Measurements from ENCODE around the gene UCK2.

Gene UCK2

DNA sequence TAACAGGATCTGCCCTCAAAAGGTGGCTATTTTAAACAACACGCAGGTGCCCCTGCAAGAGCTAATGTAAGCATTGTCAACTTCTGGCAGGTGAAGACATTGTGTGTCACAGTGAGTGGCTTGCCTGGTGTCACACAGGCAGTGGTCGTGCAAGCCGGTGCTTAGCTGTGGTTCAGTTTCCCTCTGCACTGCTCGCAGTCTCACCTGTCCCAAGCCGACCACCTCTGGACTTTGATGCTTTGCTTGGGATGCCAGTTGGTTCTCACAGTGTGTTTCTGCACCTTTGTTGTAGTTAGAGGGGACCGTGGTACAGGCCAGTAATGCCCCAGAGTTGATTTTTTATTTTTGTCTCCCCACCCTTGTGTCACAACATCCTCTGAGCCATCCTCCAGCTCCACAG lies 85.2 kb downstream of the UCK2 start:
- Histone ChIP-seq H3K4me2 (ENCODE audit: low read length) (no peak overlapping the region), H3K4me3 (ENCODE audit: low read length) (no peak overlapping the region), H3K79me2 (ENCODE audit: low read length) (no peaks in the 10 kb centered on the region), H3K9me3 (ENCODE audit: insufficient read depth, low read length) (no peaks in the 10 kb centered on the region), H3K36me3 (replicated peaks; ENCODE audit: low read depth, low read length) (peaks cover 21% of the 10 kb centered on the region), H3K27me3 (ENCODE audit: low read depth, low read length) (no peaks in the 10 kb centered on the region), H4K20me1 (ENCODE audit: insufficient read depth, low read length) (no peaks in the 10 kb centered on the region), H3K4me1 (ENCODE audit: low read length) (no peaks in the 10 kb centered on the region), H2AFZ (ENCODE audit: low read depth, low read length) (no peak overlapping the region), H3K27ac (ENCODE audit: low read length) (no peak overlapping the region), H3K9ac (ENCODE audit: low read length) (no peak overlapping the region)
- TF ChIP-seq, protein P1, sequence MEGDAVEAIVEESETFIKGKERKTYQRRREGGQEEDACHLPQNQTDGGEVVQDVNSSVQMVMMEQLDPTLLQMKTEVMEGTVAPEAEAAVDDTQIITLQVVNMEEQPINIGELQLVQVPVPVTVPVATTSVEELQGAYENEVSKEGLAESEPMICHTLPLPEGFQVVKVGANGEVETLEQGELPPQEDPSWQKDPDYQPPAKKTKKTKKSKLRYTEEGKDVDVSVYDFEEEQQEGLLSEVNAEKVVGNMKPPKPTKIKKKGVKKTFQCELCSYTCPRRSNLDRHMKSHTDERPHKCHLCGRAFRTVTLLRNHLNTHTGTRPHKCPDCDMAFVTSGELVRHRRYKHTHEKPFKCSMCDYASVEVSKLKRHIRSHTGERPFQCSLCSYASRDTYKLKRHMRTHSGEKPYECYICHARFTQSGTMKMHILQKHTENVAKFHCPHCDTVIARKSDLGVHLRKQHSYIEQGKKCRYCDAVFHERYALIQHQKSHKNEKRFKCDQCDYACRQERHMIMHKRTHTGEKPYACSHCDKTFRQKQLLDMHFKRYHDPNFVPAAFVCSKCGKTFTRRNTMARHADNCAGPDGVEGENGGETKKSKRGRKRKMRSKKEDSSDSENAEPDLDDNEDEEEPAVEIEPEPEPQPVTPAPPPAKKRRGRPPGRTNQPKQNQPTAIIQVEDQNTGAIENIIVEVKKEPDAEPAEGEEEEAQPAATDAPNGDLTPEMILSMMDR (IDR thresholded peaks at IDR 0.05; ENCODE audit: low read depth, low read length), result no peak
- TF ChIP-seq EZH2phosphoT487 (IDR thresholded peaks at IDR 0.05; ENCODE audit: low read depth), result no peak

DNA sequence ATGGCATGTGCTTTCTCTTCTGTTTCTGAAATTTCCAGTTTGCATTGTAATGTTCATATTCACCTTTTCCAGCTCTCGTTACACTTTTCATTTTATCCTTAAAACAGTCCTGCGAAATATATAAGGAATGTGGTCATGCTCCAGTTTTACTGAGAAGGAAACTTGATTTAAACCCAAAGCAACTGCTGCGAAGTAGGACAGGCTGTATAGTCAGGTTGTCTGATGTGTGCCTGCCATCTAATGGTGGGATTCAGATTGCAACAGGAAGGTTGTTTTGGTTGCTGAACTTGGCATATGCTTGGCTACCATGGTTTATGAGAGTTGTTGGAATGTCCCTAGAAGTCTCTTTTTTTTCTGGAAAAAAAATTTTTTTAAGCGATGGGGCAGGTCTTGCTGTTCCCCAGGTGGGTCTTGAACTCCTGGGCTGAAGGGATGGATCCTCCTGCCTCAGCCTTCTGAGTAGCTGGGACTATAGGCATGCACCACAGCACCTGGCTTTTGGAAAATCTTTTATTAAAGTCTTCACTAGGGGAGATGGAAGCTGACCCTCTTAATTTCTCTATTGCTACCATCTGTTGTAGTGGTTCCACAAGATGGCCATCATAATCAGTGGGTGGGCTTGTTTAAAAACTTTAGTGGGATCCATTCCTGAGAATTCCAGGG lies 86.9 kb downstream of the UCK2 start:
- no peak overlapping the region for H3K4me2 ChIP-seq (ENCODE audit: low read length)
- no peaks in the 10 kb centered on the region for H3K27me3 ChIP-seq (ENCODE audit: low read depth, low read length)
- no peak overlapping the region for H3K27ac ChIP-seq (ENCODE audit: low read length)
- no peak overlapping the region for H3K9ac ChIP-seq (ENCODE audit: low read length)
- no peak overlapping the region for H2AFZ ChIP-seq (ENCODE audit: low read depth, low read length)
- H3K9me3 ChIP-seq (ENCODE audit: insufficient read depth, low read length), result no peaks in the 10 kb centered on the region
- H4K20me1 ChIP-seq (ENCODE audit: insufficient read depth, low read length), result no peaks in the 10 kb centered on the region
- no peaks in the 10 kb centered on the region for H3K4me1 ChIP-seq (ENCODE audit: low read length)
- peaks cover 15% of the 10 kb centered on the region for H3K36me3 ChIP-seq (replicated peaks; ENCODE audit: low read depth, low read length)
- no peak for TF ChIP-seq EZH2phosphoT487 (IDR thresholded peaks at IDR 0.05; ENCODE audit: low read depth)
- TF ChIP-seq, protein P1 (IDR thresholded peaks at IDR 0.05; ENCODE audit: low read depth, low read length), result peak; percentile 99
- H3K79me2 ChIP-seq (ENCODE audit: low read length), result no peaks in the 10 kb centered on the region
- H3K4me3 ChIP-seq (ENCODE audit: low read length), result no peak overlapping the region

DNA sequence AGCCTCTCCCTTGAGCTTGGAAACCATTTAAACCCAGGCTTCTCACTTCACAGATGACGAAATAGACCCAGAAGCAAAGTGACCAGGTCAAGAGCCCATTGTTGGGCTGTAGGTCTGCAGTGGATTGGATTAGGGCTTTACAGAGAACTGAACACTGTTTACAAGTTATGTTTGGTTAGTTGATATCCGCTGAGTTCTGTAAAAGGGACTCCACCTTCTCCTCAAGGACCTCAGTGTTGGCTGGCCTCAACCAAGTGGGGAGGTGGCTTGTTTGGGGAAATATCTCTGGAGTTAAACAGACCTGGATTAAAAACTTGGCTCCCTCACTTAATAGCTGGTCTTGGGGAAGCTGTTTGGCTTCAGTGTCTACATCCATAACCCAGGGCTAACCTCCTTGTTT lies 88.1 kb downstream of the UCK2 start:
- no peak overlapping the region for H3K4me3 ChIP-seq (ENCODE audit: low read length)

DNA sequence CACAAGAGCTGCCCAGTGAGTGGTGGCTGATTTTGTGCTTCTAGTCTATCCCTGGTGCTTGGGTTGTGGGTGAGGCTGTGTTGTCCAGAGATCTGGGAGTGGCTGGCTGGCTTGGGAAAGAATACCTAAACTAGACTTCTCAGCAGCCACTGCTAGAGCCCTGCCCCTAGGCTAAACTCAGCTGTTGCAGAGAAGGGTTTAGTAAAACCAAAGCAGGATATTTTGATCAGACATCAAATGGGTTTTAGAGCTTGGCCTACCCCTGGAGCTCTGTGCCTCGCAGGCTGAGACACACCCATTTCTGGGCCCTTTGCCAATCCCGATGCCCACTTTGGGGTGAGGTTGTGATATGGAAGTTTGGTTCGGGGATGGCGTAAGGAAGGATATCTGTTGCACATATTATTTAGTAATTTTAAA lies 88.5 kb downstream of the UCK2 start:
- Histone ChIP-seq H3K79me2 (ENCODE audit: low read length) (no peaks in the 10 kb centered on the region), H3K36me3 (replicated peaks; ENCODE audit: low read depth, low read length) (peaks cover 4% of the 10 kb centered on the region), H3K27ac (ENCODE audit: low read length) (no peak overlapping the region), H4K20me1 (ENCODE audit: insufficient read depth, low read length) (no peaks in the 10 kb centered on the region), H3K4me3 (ENCODE audit: low read length) (no peak overlapping the region), H3K9ac (ENCODE audit: low read length) (no peak overlapping the region), H3K9me3 (ENCODE audit: insufficient read depth, low read length) (no peaks in the 10 kb centered on the region), H3K27me3 (ENCODE audit: low read depth, low read length) (no peaks in the 10 kb centered on the region), H3K4me2 (ENCODE audit: low read length) (no peak overlapping the region), H2AFZ (ENCODE audit: low read depth, low read length) (no peak overlapping the region), H3K4me1 (ENCODE audit: low read length) (no peaks in the 10 kb centered on the region)
- no peak for TF ChIP-seq EZH2phosphoT487 (IDR thresholded peaks at IDR 0.05; ENCODE audit: low read depth)

More for the DNA sequence above, 88.1 kb downstream of the UCK2 start:
- H4K20me1 ChIP-seq (ENCODE audit: insufficient read depth, low read length), result no peaks in the 10 kb centered on the region
- H3K4me2 ChIP-seq (ENCODE audit: low read length), result no peak overlapping the region
- H3K9ac ChIP-seq (ENCODE audit: low read length), result no peak overlapping the region
- no peak overlapping the region for H2AFZ ChIP-seq (ENCODE audit: low read depth, low read length)
- H3K27ac ChIP-seq (ENCODE audit: low read length), result no peak overlapping the region
- H3K36me3 ChIP-seq (replicated peaks; ENCODE audit: low read depth, low read length), result peaks cover 8% of the 10 kb centered on the region
- no peaks in the 10 kb centered on the region for H3K9me3 ChIP-seq (ENCODE audit: insufficient read depth, low read length)
- H3K27me3 ChIP-seq (ENCODE audit: low read depth, low read length), result no peaks in the 10 kb centered on the region
- TF ChIP-seq EZH2phosphoT487 (IDR thresholded peaks at IDR 0.05; ENCODE audit: low read depth), result no peak
- TF ChIP-seq, protein P1 (IDR thresholded peaks at IDR 0.05; ENCODE audit: low read depth, low read length), result no peak
- H3K4me1 ChIP-seq (ENCODE audit: low read length), result no peaks in the 10 kb centered on the region
- H3K79me2 ChIP-seq (ENCODE audit: low read length), result no peaks in the 10 kb centered on the region
